Measurements from ENCODE around the gene CACNA1S. TPM values are rescaled to one million over a fixed set of nuclear protein-coding genes. Genes with fewer than 3 reads are reported as not detected.

The CACNA1S gene
- total and polyA plus RNA-seq, 10 donors, result 0.04 to 0.17 (median 0.09) TPM; not detected in 7

- 93 to 98% (median 96%) methylated on average over 22 to 25 of the region's 25 CpGs for WGBS, 5 donors
- TF ChIP-seq POLR2A (IDR thresholded peaks at IDR 0.05) (no peak), POLR2AphosphoS5 (IDR thresholded peaks at IDR 0.05) (no peak), CTCF (IDR thresholded peaks at IDR 0.05 in 8 of 11, conservative IDR thresholded peaks at IDR 0.05 in 3 of 11) (no peak)
- no peak for DNase-seq
- Histone ChIP-seq H3K27me3 (replicated peaks in 1 of 7) (peaks cover 0 to 43% (median 14%) of the 10 kb centered on the region in 7 donors), H3K9me3 (no peaks in the 10 kb centered on the region), H3K4me1 (peaks cover 5 to 29% (median 16%) of the 10 kb centered on the region in 6 donors), H3K4me3 (peak overlapping the region in 2 of 8 donors; percentile 60 to 80), H3K36me3 (no peaks in the 10 kb centered on the region), H3K27ac (no peak overlapping the region)
- intact Hi-C loops (cut with DNase I; ENCODE audit: low total_unique reads), result no loop called here
Measured at GRCh38 chr1:201115390-201115937, 3.2 kb upstream of the CACNA1S start.

DNA sequence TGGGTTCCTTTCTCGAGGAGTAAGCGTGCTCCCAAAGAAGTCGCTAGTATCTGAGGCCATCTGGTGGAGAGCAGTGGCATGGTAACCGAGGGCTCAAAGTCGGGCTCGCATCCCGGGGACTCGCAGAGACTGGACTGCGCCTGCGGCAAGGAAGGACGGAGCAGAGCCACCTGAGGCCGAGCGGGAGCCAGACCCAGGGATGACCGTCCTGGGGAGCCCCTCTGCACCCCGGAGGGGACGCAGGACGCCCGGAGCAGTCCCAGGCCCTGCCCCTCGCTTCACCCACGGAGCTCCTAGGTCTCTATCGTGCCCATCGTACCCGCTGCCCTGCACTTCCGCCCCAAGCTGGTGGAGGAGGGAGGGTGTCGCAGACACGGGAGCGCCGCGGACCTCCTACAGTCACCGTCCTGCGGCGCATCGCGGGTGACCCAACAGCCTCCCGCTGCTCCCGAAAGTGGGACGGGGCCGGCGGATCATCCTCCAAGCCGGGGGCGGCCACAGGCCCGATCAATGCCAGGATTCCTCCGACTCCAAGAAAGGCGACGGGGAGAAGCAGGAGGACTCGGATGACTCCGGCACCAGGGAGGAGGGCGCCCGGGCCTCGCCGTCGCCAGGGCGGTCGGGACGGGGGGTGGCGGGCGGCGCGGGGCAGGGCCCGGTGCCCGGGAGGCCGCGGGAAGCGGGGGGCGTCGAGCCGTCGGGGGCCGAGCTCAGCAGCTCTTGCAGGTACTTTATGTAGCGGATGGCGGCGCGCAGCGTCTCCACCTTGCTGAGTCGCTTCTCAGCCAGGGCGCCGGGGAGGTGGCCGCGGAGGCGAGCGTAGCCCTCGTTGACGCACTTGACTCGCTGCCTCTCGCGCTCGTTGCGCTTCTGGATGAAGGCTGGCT lies 2.3 kb upstream of the CACNA1S start:
- no peaks in the 10 kb centered on the region for H3K9me3 ChIP-seq
- no peaks in the 10 kb centered on the region for H3K36me3 ChIP-seq
- intact Hi-C loops (cut with DNase I; ENCODE audit: low total_unique reads), result loop anchor here (5.0 kb wide), 1 partner anchor 142 kb away; no protein-coding TSS in a partner anchor
- H3K27me3 ChIP-seq (replicated peaks in 1 of 7), result peaks cover 0 to 41% (median 14%) of the 10 kb centered on the region in 7 donors
- no peak for TF ChIP-seq POLR2A (IDR thresholded peaks at IDR 0.05)
- TF ChIP-seq CTCF (IDR thresholded peaks at IDR 0.05 in 8 of 11, conservative IDR thresholded peaks at IDR 0.05 in 3 of 11), result peak; percentile 51 to 89 (median 84)
- peak; percentile 52 to 63 (median 60) for TF ChIP-seq POLR2AphosphoS5 (IDR thresholded peaks at IDR 0.05)
- H3K4me3 ChIP-seq, result peak overlapping the region; percentile 42 to 80 (median 54)
- H3K4me1 ChIP-seq, result peaks cover 5 to 23% (median 13%) of the 10 kb centered on the region in 6 donors
- peak overlapping the region in 5 of 8 donors; percentile 44 to 75 (median 66) for H3K27ac ChIP-seq
- DNase-seq, result peak; percentile 89
- WGBS, 5 donors, result 3 to 10% (median 4%) methylated on average over 21 to 88 of the region's 88 CpGs

DNA sequence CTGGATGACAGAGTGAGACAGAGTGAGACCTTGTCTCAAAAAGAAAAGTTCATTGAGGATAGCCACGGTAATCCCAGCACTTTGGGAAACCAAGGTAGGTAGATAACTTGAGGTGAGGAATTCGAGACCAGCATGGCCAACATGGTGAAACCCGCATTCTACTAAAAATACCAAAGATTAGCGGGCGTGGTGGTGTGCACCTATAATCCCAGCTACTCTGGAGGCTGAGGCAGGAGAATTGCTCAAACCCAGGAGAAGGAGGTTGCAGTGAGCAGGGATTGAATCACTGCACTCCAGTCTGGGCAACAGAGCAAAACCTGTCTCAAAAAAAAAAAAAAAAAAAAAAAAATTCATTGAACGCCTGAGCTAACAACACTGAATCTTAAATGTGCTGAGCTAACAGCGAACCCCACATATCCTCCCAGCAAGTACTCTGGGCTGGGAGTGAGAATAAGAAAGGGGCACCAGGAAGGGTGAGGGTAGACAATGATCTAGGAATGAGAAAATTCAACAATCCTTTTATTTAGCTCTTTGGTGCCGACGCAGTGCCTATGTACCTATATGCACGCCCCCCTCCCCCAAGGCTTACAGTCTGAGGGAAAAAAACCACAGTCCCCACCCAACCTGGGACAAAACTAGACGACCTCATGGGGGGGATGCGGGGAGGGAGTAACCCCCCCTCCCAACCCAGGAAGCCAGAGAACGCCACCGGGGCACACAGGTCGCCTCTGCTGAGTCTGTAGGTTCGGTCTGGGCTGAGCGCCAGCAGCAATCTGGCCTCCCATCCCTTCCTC lies 1.4 kb upstream of the CACNA1S start:
- Histone ChIP-seq H3K9me3 (no peaks in the 10 kb centered on the region), H3K27me3 (replicated peaks in 1 of 7) (peaks cover 0 to 34% (median 12%) of the 10 kb centered on the region in 7 donors), H3K27ac (peak overlapping the region in 4 of 8 donors; percentile 51 to 75 (median 68)), H3K36me3 (no peaks in the 10 kb centered on the region), H3K4me1 (peaks cover 5 to 21% (median 10%) of the 10 kb centered on the region in 6 donors), H3K4me3 (peak overlapping the region in 7 of 8 donors; percentile 42 to 80 (median 53))
- no peak for TF ChIP-seq CTCF (IDR thresholded peaks at IDR 0.05 in 8 of 11, conservative IDR thresholded peaks at IDR 0.05 in 3 of 11)
- TF ChIP-seq POLR2A (IDR thresholded peaks at IDR 0.05), result no peak
- TF ChIP-seq POLR2AphosphoS5 (IDR thresholded peaks at IDR 0.05), result no peak
- intact Hi-C loops (cut with DNase I; ENCODE audit: low total_unique reads), result loop anchor here (5.0 kb wide), 1 partner anchor 141 kb away; no protein-coding TSS in a partner anchor
- WGBS, 5 donors, result 36 to 56% (median 40%) methylated on average over 12 to 17 of the region's 17 CpGs
- no peak for DNase-seq
